ENCODE results near the gene FNIP2.

- TF ChIP-seq, protein P1, sequence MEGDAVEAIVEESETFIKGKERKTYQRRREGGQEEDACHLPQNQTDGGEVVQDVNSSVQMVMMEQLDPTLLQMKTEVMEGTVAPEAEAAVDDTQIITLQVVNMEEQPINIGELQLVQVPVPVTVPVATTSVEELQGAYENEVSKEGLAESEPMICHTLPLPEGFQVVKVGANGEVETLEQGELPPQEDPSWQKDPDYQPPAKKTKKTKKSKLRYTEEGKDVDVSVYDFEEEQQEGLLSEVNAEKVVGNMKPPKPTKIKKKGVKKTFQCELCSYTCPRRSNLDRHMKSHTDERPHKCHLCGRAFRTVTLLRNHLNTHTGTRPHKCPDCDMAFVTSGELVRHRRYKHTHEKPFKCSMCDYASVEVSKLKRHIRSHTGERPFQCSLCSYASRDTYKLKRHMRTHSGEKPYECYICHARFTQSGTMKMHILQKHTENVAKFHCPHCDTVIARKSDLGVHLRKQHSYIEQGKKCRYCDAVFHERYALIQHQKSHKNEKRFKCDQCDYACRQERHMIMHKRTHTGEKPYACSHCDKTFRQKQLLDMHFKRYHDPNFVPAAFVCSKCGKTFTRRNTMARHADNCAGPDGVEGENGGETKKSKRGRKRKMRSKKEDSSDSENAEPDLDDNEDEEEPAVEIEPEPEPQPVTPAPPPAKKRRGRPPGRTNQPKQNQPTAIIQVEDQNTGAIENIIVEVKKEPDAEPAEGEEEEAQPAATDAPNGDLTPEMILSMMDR (IDR thresholded peaks at IDR 0.05) = no peak
- TF ChIP-seq POLR2A (IDR thresholded peaks at IDR 0.05) = no peak
These were observed 46.4 kb upstream of the FNIP2 start for GRCh38 chr4:158722291-158722916.
